Gastrocnemius medialis (tissue), 4 donors: ENCODE data around the gene ADARB2. TPM values are rescaled to one million over a fixed set of nuclear protein-coding genes. Genes with fewer than 3 reads are reported as not detected.

Experiments
- ATAC-seq, 2 donors: fragments of 150-250 bp; one replicate each; pipeline ENCODE4 v1.9.1; 2016
- DNase-seq, 2 donors: peaks; one replicate each; pipeline ENCODE4 v3.0.0-alpha.2; 2019
- H3K27ac ChIP-seq, 4 donors: fragments of 200-600 bp; sonication (generic); 1 replicate in 1 of 4; 2 replicates in 3 of 4; pipeline ENCODE4 v1.5.1; 2016 to 2018; ENCODE audit warnings: mild to moderate bottlenecking in 2 of 4, moderate library complexity in 1 of 4
- H3K27me3 ChIP-seq, 3 donors: fragments of 200-600 bp; sonication (generic) in 2 of 3; 1 replicate in 1 of 3; 2 replicates in 2 of 3; pipeline versions ENCODE4 v1.5.1 to v1.6.0; 2016 to 2019; ENCODE audit warnings: mild to moderate bottlenecking in 1 of 3, moderate library complexity in 1 of 3
- H3K36me3 ChIP-seq, 2 donors: fragments of 200-600 bp; sonication (generic) in 1 of 2; one replicate each; pipeline ENCODE4 v1.5.1; 2017 to 2018
- H3K4me1 ChIP-seq, 2 donors: fragments of 200-600 bp; sonication (generic) in 1 of 2; one replicate each; pipeline ENCODE4 v1.5.1; 2016 to 2017; ENCODE audit warnings: mild to moderate bottlenecking in 2 of 2
- H3K4me3 ChIP-seq, 4 donors: fragments of 200-600 bp; sonication (generic) in 3 of 4; 1 replicate in 1 of 4; 2 replicates in 3 of 4; pipeline ENCODE4 v1.5.1; 2016 to 2019; ENCODE audit warnings: mild to moderate bottlenecking in 2 of 4
- H3K9me3 ChIP-seq, 3 donors: fragments of 200-600 bp; sonication (generic) in 2 of 3; 1 replicate in 1 of 3; 2 replicates in 2 of 3; pipeline ENCODE4 v1.5.1; 2016 to 2019
- POLR2A ChIP-seq, 2 donors: fragments of 450-650 bp; IDR thresholded peaks; one replicate each; pipeline ENCODE4 v1.6.1; 2017; ENCODE audit warnings: antibody characterized with exemption in 2 of 2, mild to moderate bottlenecking in 2 of 2, moderate library complexity in 2 of 2
- in situ Hi-C, 4 donors: fragments of 200-750 bp; cut with MboI; loops; one replicate each; pipeline versions ENCODE4 v1.15.0 to v1.8.0; 2017; ENCODE audit warnings: low sequenced_read_pairs in 4 of 4
- intact Hi-C: fragments of 100-400 bp; cut with DNase I; formaldehyde crosslinking; loops from one replicate; pipeline ENCODE4 v1.15.1; 2023; ENCODE audit warnings: low total_unique reads
- total RNA-seq, 4 donors: library from RNA; depleted of rRNA; stranded (reverse); fragments of >200 nt; gene quantifications; one replicate each; pipeline versions ENCODE4 v1.1.0 to v1.2.3, GENCODE V29; 2016
- TF ChIP-seq, protein P1 (sequence below), 5 experiments: fragments of 450-650 bp in 3 of 5; fragments of 200-600 bp in 2 of 5; sonication (generic) in 2 of 5; IDR thresholded peaks in 4 of 5; conservative IDR thresholded peaks in 1 of 5; 1 replicate in 4 of 5; 2 replicates in 1 of 5; pipeline ENCODE4 v1.5.1; 2016 to 2019; ENCODE audit warnings: antibody characterized with exemption in 5 of 5, mild to moderate bottlenecking in 3 of 5, moderate library complexity in 3 of 5

Gene ADARB2
- total RNA-seq, 4 donors from 2014 or later: 0.07 to 0.87 (median 0.10) TPM

DNA sequence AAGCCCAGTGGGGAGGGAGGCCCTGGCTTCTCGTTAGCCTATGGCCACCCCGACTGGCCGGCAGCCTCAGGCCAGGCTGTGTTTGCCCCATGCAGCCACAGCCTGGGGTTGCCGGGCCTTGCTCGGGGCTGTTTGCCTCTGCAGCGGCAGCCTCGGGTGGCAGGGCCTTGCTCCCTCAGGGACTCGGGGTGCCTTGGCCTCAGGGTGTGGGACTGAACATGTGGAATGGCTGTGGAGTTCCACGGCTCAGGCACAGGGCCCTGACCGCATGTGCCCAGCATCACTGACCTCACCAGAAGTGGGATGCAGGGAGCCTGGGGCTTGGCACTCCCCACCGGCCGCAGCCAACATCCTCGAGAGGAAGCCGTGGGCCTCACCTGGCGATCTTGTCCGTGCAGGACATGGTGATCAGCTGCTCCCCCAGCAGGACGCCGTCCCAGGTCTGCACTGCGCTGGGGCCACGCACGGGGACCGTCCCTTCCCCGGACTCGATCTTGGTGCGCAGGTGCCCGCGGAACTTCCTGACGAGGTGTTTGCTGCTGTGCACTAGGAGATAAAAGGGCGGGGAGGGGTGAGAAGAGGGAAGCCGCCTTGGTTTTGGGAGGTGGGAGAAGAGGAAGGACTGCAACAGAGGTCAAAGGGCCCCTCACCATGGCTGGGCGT, 520.6 kb downstream of the ADARB2 start:
- Histone ChIP-seq H3K4me3 (no peak overlapping the region), H3K4me1 (no peaks in the 10 kb centered on the region), H3K27ac (no peak overlapping the region), H3K9me3 (no peaks in the 10 kb centered on the region), H3K36me3 (no peaks in the 10 kb centered on the region), H3K27me3 (no peaks in the 10 kb centered on the region)
- TF ChIP-seq, protein P1, sequence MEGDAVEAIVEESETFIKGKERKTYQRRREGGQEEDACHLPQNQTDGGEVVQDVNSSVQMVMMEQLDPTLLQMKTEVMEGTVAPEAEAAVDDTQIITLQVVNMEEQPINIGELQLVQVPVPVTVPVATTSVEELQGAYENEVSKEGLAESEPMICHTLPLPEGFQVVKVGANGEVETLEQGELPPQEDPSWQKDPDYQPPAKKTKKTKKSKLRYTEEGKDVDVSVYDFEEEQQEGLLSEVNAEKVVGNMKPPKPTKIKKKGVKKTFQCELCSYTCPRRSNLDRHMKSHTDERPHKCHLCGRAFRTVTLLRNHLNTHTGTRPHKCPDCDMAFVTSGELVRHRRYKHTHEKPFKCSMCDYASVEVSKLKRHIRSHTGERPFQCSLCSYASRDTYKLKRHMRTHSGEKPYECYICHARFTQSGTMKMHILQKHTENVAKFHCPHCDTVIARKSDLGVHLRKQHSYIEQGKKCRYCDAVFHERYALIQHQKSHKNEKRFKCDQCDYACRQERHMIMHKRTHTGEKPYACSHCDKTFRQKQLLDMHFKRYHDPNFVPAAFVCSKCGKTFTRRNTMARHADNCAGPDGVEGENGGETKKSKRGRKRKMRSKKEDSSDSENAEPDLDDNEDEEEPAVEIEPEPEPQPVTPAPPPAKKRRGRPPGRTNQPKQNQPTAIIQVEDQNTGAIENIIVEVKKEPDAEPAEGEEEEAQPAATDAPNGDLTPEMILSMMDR (IDR thresholded peaks at IDR 0.05 in 4 of 5, conservative IDR thresholded peaks at IDR 0.05 in 1 of 5): no peak
- TF ChIP-seq POLR2A (IDR thresholded peaks at IDR 0.05): no peak
- in situ Hi-C loops (no loop called here), intact Hi-C loops (no loop called here)
- DNase-seq: no peak
- ATAC-seq: no peak

DNA sequence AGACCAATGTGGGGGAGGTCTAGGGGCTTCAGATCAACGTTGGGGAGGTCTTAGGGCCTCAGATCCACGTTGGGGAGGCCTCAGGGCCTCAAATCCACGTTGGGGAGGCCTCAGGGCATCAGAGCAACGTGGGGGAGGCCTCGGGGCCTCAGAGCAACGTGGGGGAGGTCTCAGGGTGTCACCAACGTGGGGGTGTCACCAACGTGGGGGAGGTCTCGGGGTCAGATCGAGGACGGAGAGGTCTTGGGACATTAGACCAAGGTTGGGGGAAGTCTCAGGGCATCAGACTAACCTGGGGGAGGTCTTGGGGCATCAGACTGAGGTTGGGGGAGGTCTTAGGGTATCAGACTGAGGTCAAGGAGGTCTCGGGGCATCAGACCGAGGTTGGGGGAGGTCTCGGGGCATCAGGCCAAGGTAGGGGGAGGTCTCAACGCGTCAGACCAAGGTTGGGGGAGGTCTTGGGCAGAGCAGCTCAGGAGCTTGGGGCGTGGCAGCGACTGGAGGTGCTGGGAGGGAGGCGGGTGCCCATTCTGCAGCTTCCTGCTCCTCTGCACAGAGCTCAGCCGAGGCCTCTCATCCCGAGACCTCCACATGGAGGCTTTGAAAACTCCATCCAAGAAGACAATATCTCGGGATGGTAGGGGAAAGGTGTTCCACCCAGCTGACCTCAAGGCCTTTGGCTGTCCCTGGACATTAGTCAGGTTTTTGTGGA, 521.3 kb downstream of the ADARB2 start:
- Histone ChIP-seq H3K27ac (no peak overlapping the region), H3K9me3 (no peaks in the 10 kb centered on the region), H3K36me3 (no peaks in the 10 kb centered on the region), H3K27me3 (no peaks in the 10 kb centered on the region), H3K4me1 (no peaks in the 10 kb centered on the region), H3K4me3 (no peak overlapping the region)
- in situ Hi-C loops (no loop called here), intact Hi-C loops (no loop called here)
- no peak for ATAC-seq
- no peak for TF ChIP-seq POLR2A (IDR thresholded peaks at IDR 0.05)
- TF ChIP-seq, protein P1 (IDR thresholded peaks at IDR 0.05 in 4 of 5, conservative IDR thresholded peaks at IDR 0.05 in 1 of 5): no peak
- no peak for DNase-seq

DNA sequence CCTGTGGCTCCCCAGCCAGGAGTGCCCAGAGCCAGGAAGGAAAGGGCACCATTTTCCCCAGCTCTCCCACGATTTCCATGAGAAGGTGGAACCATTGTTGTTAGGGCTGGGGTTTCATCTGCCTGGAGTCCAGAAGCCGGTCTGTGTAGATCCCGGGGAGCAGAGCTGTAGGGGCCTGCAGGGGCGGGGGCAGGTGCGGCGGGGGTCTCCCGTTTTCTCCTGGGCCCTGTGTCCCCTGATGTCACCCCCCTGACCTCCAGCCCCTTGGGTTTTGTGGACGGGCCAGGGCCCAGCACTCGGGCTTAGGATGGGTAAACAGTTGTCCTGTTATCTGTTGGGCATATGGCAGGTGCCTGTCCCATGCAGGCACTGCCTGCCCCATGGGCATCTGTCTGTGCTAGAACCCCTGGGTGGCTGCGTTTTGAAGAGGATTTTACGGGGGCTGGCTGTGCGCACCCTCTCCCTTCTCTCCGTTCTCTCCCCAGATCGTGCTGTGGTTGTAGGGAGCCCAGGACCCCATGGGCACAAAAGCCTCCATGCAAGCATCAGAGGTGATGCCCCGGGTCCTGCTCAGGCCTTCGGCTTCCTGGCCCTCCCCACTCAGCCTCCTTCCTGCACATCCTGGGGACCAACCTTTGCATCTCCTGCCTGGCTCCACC, 522.3 kb downstream of the ADARB2 start:
- Histone ChIP-seq H3K9me3 (no peaks in the 10 kb centered on the region), H3K4me3 (no peak overlapping the region), H3K36me3 (no peaks in the 10 kb centered on the region), H3K27me3 (no peaks in the 10 kb centered on the region), H3K4me1 (no peaks in the 10 kb centered on the region), H3K27ac (no peak overlapping the region)
- TF ChIP-seq POLR2A (IDR thresholded peaks at IDR 0.05): no peak
- TF ChIP-seq, protein P1 (IDR thresholded peaks at IDR 0.05 in 4 of 5, conservative IDR thresholded peaks at IDR 0.05 in 1 of 5): no peak
- in situ Hi-C loops (no loop called here), intact Hi-C loops (no loop called here)
- DNase-seq: no peak
- no peak for ATAC-seq

DNA sequence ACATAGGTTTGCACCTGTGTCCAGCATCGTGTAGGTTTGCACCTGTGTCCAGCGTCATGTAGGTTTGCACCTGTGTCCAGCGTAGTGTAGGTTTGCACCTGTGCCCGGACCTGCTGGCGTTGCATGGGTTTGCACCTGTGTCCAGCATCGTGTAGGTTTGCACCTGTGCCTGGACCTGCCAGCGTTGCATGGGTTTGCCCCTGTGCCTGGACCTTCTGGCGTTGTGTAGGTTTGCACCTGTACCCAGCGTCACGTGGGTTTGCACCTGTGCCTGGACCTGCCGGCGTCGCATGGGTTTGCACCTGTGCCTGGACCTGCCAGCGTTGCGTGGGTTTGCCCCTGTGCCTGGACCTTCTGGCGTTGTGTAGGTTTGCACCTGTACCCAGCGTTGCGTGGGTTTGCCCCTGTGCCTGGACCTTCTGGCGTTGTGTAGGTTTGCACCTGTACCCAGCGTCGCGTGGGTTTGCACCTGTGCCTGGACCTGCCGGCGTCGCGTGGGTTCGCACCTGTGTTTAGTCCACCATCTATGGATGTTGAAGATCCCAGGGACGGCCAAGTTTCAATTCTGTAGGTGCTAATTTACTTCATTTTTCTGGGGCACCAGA, 523.2 kb downstream of the ADARB2 start:
- Histone ChIP-seq H3K4me3 (no peak overlapping the region), H3K9me3 (no peaks in the 10 kb centered on the region), H3K36me3 (no peaks in the 10 kb centered on the region), H3K27ac (no peak overlapping the region), H3K27me3 (no peaks in the 10 kb centered on the region), H3K4me1 (no peaks in the 10 kb centered on the region)
- in situ Hi-C loops (no loop called here), intact Hi-C loops (no loop called here)
- DNase-seq: no peak
- TF ChIP-seq POLR2A (IDR thresholded peaks at IDR 0.05): no peak
- TF ChIP-seq, protein P1 (IDR thresholded peaks at IDR 0.05 in 4 of 5, conservative IDR thresholded peaks at IDR 0.05 in 1 of 5): no peak
- ATAC-seq: no peak
